ENCODE results near the gene BTF3. TPM values are rescaled to one million over a fixed set of nuclear protein-coding genes. Genes with fewer than 3 reads are reported as not detected.

The BTF3 gene
- total and polyA plus RNA-seq, 4 donors, result 393 to 1,015 (median 568) TPM

- ATAC-seq (ENCODE audit: low FRiP score), result no peak
- intact Hi-C loops (cut with DNase I), result no loop called here
- 84 to 94% methylated on average over 1 of the region's 1 CpG for WGBS, 2 donors
- H3K36me3 ChIP-seq (ENCODE audit: control insufficient read depth in 1 of 2, insufficient read depth in 2 of 2, low read length in 1 of 2), result no peaks in the 10 kb centered on the region
- H3K9me3 ChIP-seq (ENCODE audit: control insufficient read depth, low read length), result no peaks in the 10 kb centered on the region
- no peak for DNase-seq
- no peak overlapping the region for H3K4me3 ChIP-seq (ENCODE audit: low read length in 2 of 2)
- H3K27ac ChIP-seq (ENCODE audit: low read depth in 1 of 2, low read length in 2 of 2), result no peak overlapping the region
- H3K4me1 ChIP-seq (ENCODE audit: control insufficient read depth in 1 of 2, insufficient read depth in 2 of 2, low read length in 2 of 2), result no peaks in the 10 kb centered on the region
- H3K27me3 ChIP-seq (ENCODE audit: control insufficient read depth in 1 of 2, insufficient read depth in 2 of 2, low read length in 1 of 2), result no peaks in the 10 kb centered on the region
Observed at GRCh38 chr5:73491155-73491554, 7.1 kb upstream of the BTF3 start.

- Histone ChIP-seq H3K4me1 (ENCODE audit: control insufficient read depth in 1 of 2, insufficient read depth in 2 of 2, low read length in 2 of 2) (no peaks in the 10 kb centered on the region), H3K27ac (ENCODE audit: low read depth in 1 of 2, low read length in 2 of 2) (no peak overlapping the region), H3K9me3 (ENCODE audit: control insufficient read depth, low read length) (no peaks in the 10 kb centered on the region), H3K4me3 (ENCODE audit: low read length in 2 of 2) (no peak overlapping the region), H3K36me3 (ENCODE audit: control insufficient read depth in 1 of 2, insufficient read depth in 2 of 2, low read length in 1 of 2) (no peaks in the 10 kb centered on the region), H3K27me3 (ENCODE audit: control insufficient read depth in 1 of 2, insufficient read depth in 2 of 2, low read length in 1 of 2) (no peaks in the 10 kb centered on the region)
- ATAC-seq (ENCODE audit: low FRiP score), result no peak
- WGBS, 2 donors, result 91 to 93% methylated on average over 3 of the region's 3 CpGs
- intact Hi-C loops (cut with DNase I), result no loop called here
- no peak for DNase-seq
Observed at GRCh38 chr5:73493421-73493820, 4.8 kb upstream of the BTF3 start.

- DNase-seq, result no peak
- no peak for ATAC-seq (ENCODE audit: low FRiP score)
- Histone ChIP-seq H3K36me3 (ENCODE audit: control insufficient read depth in 1 of 2, insufficient read depth in 2 of 2, low read length in 1 of 2) (no peaks in the 10 kb centered on the region), H3K9me3 (ENCODE audit: control insufficient read depth, low read length) (no peaks in the 10 kb centered on the region), H3K4me3 (ENCODE audit: low read length in 2 of 2) (no peak overlapping the region), H3K27me3 (ENCODE audit: control insufficient read depth in 1 of 2, insufficient read depth in 2 of 2, low read length in 1 of 2) (no peaks in the 10 kb centered on the region), H3K27ac (ENCODE audit: low read depth in 1 of 2, low read length in 2 of 2) (no peak overlapping the region), H3K4me1 (ENCODE audit: control insufficient read depth in 1 of 2, insufficient read depth in 2 of 2, low read length in 2 of 2) (no peaks in the 10 kb centered on the region)
- intact Hi-C loops (cut with DNase I), result no loop called here
Observed at GRCh38 chr5:73494721-73495120, 3.5 kb upstream of the BTF3 start.

- Histone ChIP-seq H3K27ac (ENCODE audit: low read depth in 1 of 2, low read length in 2 of 2) (no peak overlapping the region), H3K9me3 (ENCODE audit: control insufficient read depth, low read length) (no peaks in the 10 kb centered on the region), H3K36me3 (ENCODE audit: control insufficient read depth in 1 of 2, insufficient read depth in 2 of 2, low read length in 1 of 2) (no peaks in the 10 kb centered on the region), H3K27me3 (ENCODE audit: control insufficient read depth in 1 of 2, insufficient read depth in 2 of 2, low read length in 1 of 2) (no peaks in the 10 kb centered on the region), H3K4me1 (ENCODE audit: control insufficient read depth in 1 of 2, insufficient read depth in 2 of 2, low read length in 2 of 2) (peaks cover 0 to 2% of the 10 kb centered on the region in 2 donors), H3K4me3 (ENCODE audit: low read length in 2 of 2) (no peak overlapping the region)
- ATAC-seq (ENCODE audit: low FRiP score) (no peak), DNase-seq (no peak)
- WGBS, 2 donors, result 96 to 99% methylated on average over 4 of the region's 4 CpGs
- intact Hi-C loops (cut with DNase I), result no loop called here
Observed at GRCh38 chr5:73495772-73496335, 2.4 kb upstream of the BTF3 start.

GRCh38 chr5:73496984-73497457 lies 1.2 kb upstream of the BTF3 start:
- Histone ChIP-seq H3K4me3 (ENCODE audit: low read length in 2 of 2) (no peak overlapping the region), H3K36me3 (ENCODE audit: control insufficient read depth in 1 of 2, insufficient read depth in 2 of 2, low read length in 1 of 2) (no peaks in the 10 kb centered on the region), H3K9me3 (ENCODE audit: control insufficient read depth, low read length) (no peaks in the 10 kb centered on the region), H3K27ac (ENCODE audit: low read depth in 1 of 2, low read length in 2 of 2) (no peak overlapping the region), H3K27me3 (ENCODE audit: control insufficient read depth in 1 of 2, insufficient read depth in 2 of 2, low read length in 1 of 2) (no peaks in the 10 kb centered on the region), H3K4me1 (ENCODE audit: control insufficient read depth in 1 of 2, insufficient read depth in 2 of 2, low read length in 2 of 2) (peaks cover 0 to 2% of the 10 kb centered on the region in 2 donors)
- ATAC-seq (ENCODE audit: low FRiP score) (no peak), DNase-seq (no peak)
- WGBS, 2 donors, result 62 to 79% methylated on average over 1 of the region's 1 CpG
- intact Hi-C loops (cut with DNase I), result no loop called here

GRCh38 chr5:73497497-73498056 lies 665 bp upstream of the BTF3 start:
- WGBS, 2 donors, result 36 to 47% methylated on average over 16 of the region's 16 CpGs
- peaks cover 0 to 2% of the 10 kb centered on the region in 2 donors for H3K4me1 ChIP-seq (ENCODE audit: control insufficient read depth in 1 of 2, insufficient read depth in 2 of 2, low read length in 2 of 2)
- H3K27ac ChIP-seq (ENCODE audit: low read depth in 1 of 2, low read length in 2 of 2), result peak overlapping the region; percentile 65 to 68
- no peaks in the 10 kb centered on the region for H3K27me3 ChIP-seq (ENCODE audit: control insufficient read depth in 1 of 2, insufficient read depth in 2 of 2, low read length in 1 of 2)
- no peak for DNase-seq
- peak overlapping the region; percentile 57 to 94 for H3K4me3 ChIP-seq (ENCODE audit: low read length in 2 of 2)
- no peaks in the 10 kb centered on the region for H3K36me3 ChIP-seq (ENCODE audit: control insufficient read depth in 1 of 2, insufficient read depth in 2 of 2, low read length in 1 of 2)
- ATAC-seq (ENCODE audit: low FRiP score), result no peak
- intact Hi-C loops (cut with DNase I), result no loop called here
- no peaks in the 10 kb centered on the region for H3K9me3 ChIP-seq (ENCODE audit: control insufficient read depth, low read length)

- intact Hi-C loops (cut with DNase I), result no loop called here
- WGBS, 2 donors, result 7 to 10% methylated on average over 12 of the region's 12 CpGs
- no peaks in the 10 kb centered on the region for H3K27me3 ChIP-seq (ENCODE audit: control insufficient read depth in 1 of 2, insufficient read depth in 2 of 2, low read length in 1 of 2)
- peaks cover 0 to 2% of the 10 kb centered on the region in 2 donors for H3K4me1 ChIP-seq (ENCODE audit: control insufficient read depth in 1 of 2, insufficient read depth in 2 of 2, low read length in 2 of 2)
- no peak overlapping the region for H3K27ac ChIP-seq (ENCODE audit: low read depth in 1 of 2, low read length in 2 of 2)
- ATAC-seq (ENCODE audit: low FRiP score), result no peak
- H3K36me3 ChIP-seq (ENCODE audit: control insufficient read depth in 1 of 2, insufficient read depth in 2 of 2, low read length in 1 of 2), result peaks cover 2 to 10% of the 10 kb centered on the region in 2 donors
- DNase-seq, result no peak
- H3K9me3 ChIP-seq (ENCODE audit: control insufficient read depth, low read length), result no peaks in the 10 kb centered on the region
- H3K4me3 ChIP-seq (ENCODE audit: low read length in 2 of 2), result peak overlapping the region; percentile 44 to 94
Observed at GRCh38 chr5:73499187-73499586, 945 bp downstream of the BTF3 start.

- H3K4me3 ChIP-seq (ENCODE audit: low read length in 2 of 2), result no peak overlapping the region
- no peak for ATAC-seq (ENCODE audit: low FRiP score)
- H3K9me3 ChIP-seq (ENCODE audit: control insufficient read depth, low read length), result no peaks in the 10 kb centered on the region
- WGBS, 2 donors, result 73 to 77% methylated on average over 2 of the region's 2 CpGs
- intact Hi-C loops (cut with DNase I), result no loop called here
- H3K27ac ChIP-seq (ENCODE audit: low read depth in 1 of 2, low read length in 2 of 2), result no peak overlapping the region
- no peak for DNase-seq
- H3K27me3 ChIP-seq (ENCODE audit: control insufficient read depth in 1 of 2, insufficient read depth in 2 of 2, low read length in 1 of 2), result no peaks in the 10 kb centered on the region
- peaks cover 2 to 10% of the 10 kb centered on the region in 2 donors for H3K36me3 ChIP-seq (ENCODE audit: control insufficient read depth in 1 of 2, insufficient read depth in 2 of 2, low read length in 1 of 2)
- H3K4me1 ChIP-seq (ENCODE audit: control insufficient read depth in 1 of 2, insufficient read depth in 2 of 2, low read length in 2 of 2), result peaks cover 0 to 2% of the 10 kb centered on the region in 2 donors
Observed at GRCh38 chr5:73499756-73500155, 1.5 kb downstream of the BTF3 start.

GRCh38 chr5:73501406-73501805 lies 3.2 kb downstream of the BTF3 start:
- intact Hi-C loops (cut with DNase I), result no loop called here
- DNase-seq (no peak), ATAC-seq (ENCODE audit: low FRiP score) (no peak)
- H3K27ac ChIP-seq (ENCODE audit: low read depth in 1 of 2, low read length in 2 of 2), result no peak overlapping the region
- H3K4me1 ChIP-seq (ENCODE audit: control insufficient read depth in 1 of 2, insufficient read depth in 2 of 2, low read length in 2 of 2), result peaks cover 0 to 2% of the 10 kb centered on the region in 2 donors
- 100% methylated on average over 2 of the region's 2 CpGs for WGBS, 2 donors
- no peak overlapping the region for H3K4me3 ChIP-seq (ENCODE audit: low read length in 2 of 2)
- no peaks in the 10 kb centered on the region for H3K9me3 ChIP-seq (ENCODE audit: control insufficient read depth, low read length)
- H3K36me3 ChIP-seq (ENCODE audit: control insufficient read depth in 1 of 2, insufficient read depth in 2 of 2, low read length in 1 of 2), result peaks cover 3 to 10% of the 10 kb centered on the region in 2 donors
- no peaks in the 10 kb centered on the region for H3K27me3 ChIP-seq (ENCODE audit: control insufficient read depth in 1 of 2, insufficient read depth in 2 of 2, low read length in 1 of 2)
